C4-2B (cell line): Measurements from ENCODE around the gene DLG1.
"Not testable (repeated sequence)": the region's sequence is repeated elsewhere in the genome, so short reads cannot be mapped to it uniquely, and the experiment has no call there.

Experiments
- H3K27ac ChIP-seq: fragments of 450-650 bp; 2 replicates; pipeline ENCODE4 v1.5.1; 2017
- ZFX ChIP-seq: fragments of 450-650 bp; IDR thresholded peaks from 2 replicates; pipeline ENCODE4 v1.6.1; 2017
- TF ChIP-seq, protein P1 (sequence below): fragments of 450-650 bp; conservative IDR thresholded peaks from 2 replicates; pipeline ENCODE4 v1.5.1; 2017; ENCODE audit warnings: mild to moderate bottlenecking

Gene DLG1

DNA sequence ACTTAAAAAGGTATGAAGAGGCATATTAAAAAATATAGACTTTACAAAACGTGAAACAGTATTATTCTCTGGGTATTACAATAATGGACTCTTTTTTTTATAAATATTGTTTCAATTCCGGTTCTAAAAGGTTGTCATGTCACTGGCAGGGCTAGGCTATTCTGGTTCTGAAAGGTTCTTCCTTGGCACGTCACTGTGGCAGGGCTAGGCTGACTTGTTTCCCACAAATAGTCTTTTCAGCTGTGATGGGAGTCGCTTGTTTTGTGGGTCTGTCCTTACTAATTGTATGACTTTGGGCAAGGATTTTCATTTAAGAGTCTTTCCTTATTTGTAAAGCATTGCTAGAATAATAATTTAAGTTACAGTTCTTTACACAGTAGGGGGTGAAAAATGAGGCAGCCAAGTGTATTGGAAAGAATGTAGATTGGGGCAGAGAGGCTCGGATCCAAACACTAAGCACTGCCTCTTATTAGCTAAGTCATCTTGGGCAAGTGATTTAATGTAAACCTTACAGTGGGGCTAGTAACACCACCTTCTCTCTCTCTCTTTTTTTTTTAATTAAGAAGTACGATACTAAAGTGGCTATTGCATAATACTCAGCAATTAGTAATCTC is 256.4 kb downstream of the DLG1 start:
- TF ChIP-seq, protein P1, sequence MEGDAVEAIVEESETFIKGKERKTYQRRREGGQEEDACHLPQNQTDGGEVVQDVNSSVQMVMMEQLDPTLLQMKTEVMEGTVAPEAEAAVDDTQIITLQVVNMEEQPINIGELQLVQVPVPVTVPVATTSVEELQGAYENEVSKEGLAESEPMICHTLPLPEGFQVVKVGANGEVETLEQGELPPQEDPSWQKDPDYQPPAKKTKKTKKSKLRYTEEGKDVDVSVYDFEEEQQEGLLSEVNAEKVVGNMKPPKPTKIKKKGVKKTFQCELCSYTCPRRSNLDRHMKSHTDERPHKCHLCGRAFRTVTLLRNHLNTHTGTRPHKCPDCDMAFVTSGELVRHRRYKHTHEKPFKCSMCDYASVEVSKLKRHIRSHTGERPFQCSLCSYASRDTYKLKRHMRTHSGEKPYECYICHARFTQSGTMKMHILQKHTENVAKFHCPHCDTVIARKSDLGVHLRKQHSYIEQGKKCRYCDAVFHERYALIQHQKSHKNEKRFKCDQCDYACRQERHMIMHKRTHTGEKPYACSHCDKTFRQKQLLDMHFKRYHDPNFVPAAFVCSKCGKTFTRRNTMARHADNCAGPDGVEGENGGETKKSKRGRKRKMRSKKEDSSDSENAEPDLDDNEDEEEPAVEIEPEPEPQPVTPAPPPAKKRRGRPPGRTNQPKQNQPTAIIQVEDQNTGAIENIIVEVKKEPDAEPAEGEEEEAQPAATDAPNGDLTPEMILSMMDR: no peak
- TF ChIP-seq ZFX: no peak
- H3K27ac ChIP-seq: no peak overlapping the region

DNA sequence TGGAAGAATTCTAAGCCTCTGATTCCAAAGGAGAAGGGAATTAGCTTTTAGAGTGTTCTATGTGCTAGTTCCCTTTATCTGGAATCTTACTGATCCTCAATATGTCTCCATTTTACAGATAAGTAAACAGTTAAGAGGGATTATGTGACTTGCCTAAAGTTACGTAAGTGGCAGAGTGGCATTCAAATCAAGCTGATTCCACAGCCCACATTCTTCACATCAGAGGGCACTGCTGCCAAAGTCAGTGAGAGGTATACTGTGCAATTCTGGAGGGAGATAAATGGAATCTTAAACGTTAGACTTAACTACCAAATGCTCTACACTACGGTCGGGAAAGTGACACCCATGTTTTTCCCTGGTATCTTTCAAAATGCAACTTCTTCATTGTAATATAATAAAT is 257.8 kb downstream of the DLG1 start:
- H3K27ac ChIP-seq: no peak overlapping the region
- no peak for TF ChIP-seq ZFX
- TF ChIP-seq, protein P1: no peak

DNA sequence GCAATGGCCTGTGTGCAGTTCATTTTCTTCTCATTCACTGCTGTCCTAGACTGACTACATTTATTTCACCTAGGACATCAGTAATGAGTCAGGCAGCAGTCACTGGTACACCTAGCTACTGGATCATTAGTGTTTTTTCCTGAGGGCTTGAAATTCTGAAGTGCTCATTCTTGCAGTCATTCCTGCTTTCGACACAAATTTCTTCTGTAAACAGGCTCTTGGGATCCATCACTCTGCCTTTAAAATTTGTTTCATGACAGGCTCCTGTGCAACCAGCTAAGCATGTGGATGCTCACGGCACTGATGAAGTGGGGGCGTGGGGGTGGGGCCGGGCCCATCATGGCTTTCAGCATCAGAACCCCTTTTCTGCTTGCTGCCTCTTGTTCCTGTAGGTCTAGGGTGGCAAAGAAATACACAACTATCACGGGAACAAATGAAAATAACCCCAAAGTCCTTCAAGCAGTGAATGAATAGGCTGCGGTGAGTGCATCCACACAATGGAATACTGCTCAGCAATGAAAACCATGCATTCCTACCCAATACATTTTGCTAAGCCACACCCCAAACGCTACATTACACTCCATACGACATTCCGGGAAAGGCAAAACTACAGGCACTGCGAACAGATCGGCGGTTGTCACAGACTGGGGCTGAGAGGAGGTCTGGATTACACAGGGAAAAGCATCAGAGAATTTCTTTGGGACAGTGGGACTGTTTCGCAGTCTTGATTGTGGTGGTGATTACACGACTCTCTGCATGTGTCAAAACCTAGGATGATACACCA is 259.5 kb downstream of the DLG1 start:
- H3K27ac ChIP-seq: no peak overlapping the region
- TF ChIP-seq, protein P1: no peak
- no peak for TF ChIP-seq ZFX

DNA sequence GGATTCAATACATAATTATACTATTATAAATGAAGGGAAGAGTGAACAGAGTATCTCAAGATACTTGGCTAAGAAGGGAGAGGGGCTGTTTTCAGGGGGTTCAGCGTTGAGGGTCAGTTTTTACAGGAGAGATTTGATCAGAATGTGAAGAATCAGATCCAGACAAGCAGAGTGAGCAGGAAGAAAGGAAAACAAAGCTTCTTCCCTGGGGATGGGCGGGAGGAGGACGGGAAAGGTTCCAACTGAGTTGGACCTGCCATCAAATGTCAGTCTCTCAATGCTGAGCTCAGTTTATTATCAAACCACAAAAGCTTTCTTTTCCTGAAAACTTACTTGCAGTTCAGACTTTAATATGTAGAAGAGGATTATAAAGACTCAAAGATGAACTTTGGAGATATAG is 262.8 kb downstream of the DLG1 start:
- no peak for TF ChIP-seq ZFX
- TF ChIP-seq, protein P1: no peak
- no peak overlapping the region for H3K27ac ChIP-seq

DNA sequence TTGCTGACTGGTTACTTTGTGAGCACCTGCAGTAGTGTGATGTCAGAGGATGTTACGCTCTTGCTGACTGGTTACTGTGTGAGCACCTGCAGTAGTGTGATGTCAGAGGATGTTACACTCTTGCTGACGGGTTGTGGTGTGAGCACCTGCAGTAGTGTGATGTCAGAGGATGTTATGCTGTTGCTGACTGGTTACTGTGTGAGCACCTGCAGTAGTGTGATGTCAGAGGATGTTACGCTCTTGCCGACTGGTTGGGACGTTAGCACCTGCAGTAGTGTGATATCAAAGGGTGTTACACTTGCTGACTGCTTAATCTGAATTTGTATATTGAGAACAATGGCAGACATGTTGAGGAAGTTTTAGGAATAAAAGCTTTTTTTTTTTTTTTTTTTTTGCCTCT is 263.6 kb downstream of the DLG1 start:
- not testable (repeated sequence) for H3K27ac ChIP-seq

DNA sequence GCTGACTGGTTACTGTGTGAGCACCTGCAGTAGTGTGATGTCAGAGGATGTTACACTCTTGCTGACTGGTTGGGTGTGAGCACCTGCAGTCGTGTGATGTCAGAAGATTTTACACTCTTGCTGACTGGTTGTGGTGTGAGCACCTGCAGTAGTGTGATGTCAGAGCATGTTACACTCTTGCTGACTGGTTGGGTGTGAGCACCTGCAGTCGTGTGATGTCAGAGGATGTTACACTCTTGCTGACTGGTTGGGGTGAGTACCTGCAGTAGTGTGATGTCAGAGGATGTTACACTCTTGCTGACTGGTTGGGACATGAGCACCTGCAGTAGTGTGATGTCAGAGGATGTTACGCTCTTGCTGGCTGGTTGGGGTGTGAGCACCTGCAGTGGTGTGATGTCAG is 264.6 kb downstream of the DLG1 start:
- not testable (repeated sequence) for H3K27ac ChIP-seq

DNA sequence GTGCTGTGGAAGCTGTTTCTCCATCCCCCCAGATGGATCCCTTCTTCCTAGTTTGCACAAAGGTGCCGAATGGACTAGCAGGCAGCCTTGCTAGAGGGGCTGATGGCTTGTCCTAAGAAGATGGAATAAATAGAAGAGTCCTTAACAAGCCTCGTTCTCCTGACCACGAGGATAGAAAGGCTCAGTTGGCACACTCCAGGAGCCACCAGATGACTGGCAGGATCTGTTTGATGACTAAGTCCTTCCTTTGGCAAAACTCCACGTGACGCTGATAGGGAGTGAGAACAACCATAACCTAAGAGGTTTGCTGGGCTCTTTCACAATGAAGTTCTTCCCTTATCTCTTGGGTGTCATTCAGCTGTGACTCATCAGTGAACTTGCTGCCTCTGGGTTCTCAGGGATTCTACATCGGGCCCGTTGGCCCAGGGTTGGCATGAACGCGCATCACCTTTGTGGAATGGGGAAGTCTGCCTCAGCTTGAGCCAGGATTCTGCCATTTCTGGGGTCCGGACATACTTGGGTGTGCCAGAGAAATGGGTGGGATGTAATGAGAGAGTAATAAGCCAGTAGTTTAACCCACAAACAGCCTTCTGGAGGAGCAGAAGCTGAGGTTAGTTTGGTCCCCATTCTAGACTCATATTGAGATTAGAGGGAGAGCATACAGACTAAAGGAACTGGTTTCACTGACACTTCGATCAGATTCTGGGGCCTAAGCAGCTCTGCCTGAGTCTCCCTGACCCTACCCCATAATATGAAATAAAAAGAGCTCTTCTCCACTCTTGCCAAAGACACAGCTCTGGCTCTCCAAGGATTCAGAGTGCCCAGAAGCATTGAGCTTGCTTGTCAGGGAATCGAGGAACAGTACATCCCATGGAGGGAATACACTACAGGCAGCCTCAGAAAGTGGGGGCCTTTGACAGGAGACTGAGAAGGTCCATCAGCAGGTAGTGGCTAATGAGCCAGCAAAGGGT is 266.8 kb downstream of the DLG1 start:
- TF ChIP-seq, protein P1: no peak
- no peak for TF ChIP-seq ZFX

More for the DNA sequence above, 266.8 kb downstream of the DLG1 start:
- no peak overlapping the region for H3K27ac ChIP-seq
